K562 (cell line): Measurements from ENCODE around the gene CCT3. TPM values are rescaled to one million over a fixed set of nuclear protein-coding genes. Genes with fewer than 3 reads are reported as not detected.
A peak's percentile ranks its signal among the peaks of the same experiment; 100 is the strongest.

Experiments used
- DPF2 ChIP-seq: fragments of 450-650 bp; IDR thresholded peaks from 2 replicates; pipeline ENCODE4 v1.6.1; 2016
- ELK3 ChIP-seq: fragments of 450-650 bp; formaldehyde crosslinking; IDR thresholded peaks from 2 replicates; pipeline ENCODE4 v1.4.0; 2020; ENCODE audit warnings: mild to moderate bottlenecking
- HDAC2 ChIP-seq: fragments of 450-650 bp; IDR thresholded peaks from 2 replicates; pipeline ENCODE4 v1.6.1; 2016; ENCODE audit warnings: mild to moderate bottlenecking
- MYC ChIP-seq, 2 experiments: fragments of 250-450 bp in 1 of 2; sonication (Bioruptor Pico) in 1 of 2; IDR thresholded peaks; 2 replicates each; pipeline versions ENCODE4 v1.5.1 to v1.6.1; 2012 to 2021; ENCODE audit warnings: low read depth in 2 of 2, borderline replicate concordance in 1 of 2, improper control_type of control experiment in 1 of 2, low read length in 1 of 2, mild to moderate bottlenecking in 1 of 2, moderate library complexity in 1 of 2
- NFRKB ChIP-seq: fragments of 450-650 bp; IDR thresholded peaks from 2 replicates; pipeline ENCODE4 v1.6.1; 2016; ENCODE audit warnings: low read depth
- PREB ChIP-seq: sonication (generic); formaldehyde crosslinking; IDR thresholded peaks from 2 replicates; pipeline ENCODE4 v1.8.1; 2023; ENCODE audit warnings: mild to moderate bottlenecking, missing genetic modification reagents
- PTTG1 ChIP-seq: fragments of 450-650 bp; IDR thresholded peaks from 2 replicates; pipeline ENCODE4 v1.6.1; 2016; ENCODE audit warnings: low read depth, mild to moderate bottlenecking, missing genetic modification characterization, missing compliant biosample characterization
- RCOR1 ChIP-seq, 2 experiments: IDR thresholded peaks; 2 replicates each; pipeline ENCODE4 v1.6.1; 2012; ENCODE audit warnings: low read depth in 2 of 2, low read length in 2 of 2, borderline replicate concordance in 1 of 2, improper control_type of control experiment in 1 of 2
- SMAD3 ChIP-seq: fragments of 450-650 bp; formaldehyde crosslinking; conservative IDR thresholded peaks from 2 replicates; pipeline ENCODE4 v1.4.0; 2020; ENCODE audit warnings: mild to moderate bottlenecking
- TAF7 ChIP-seq: fragments of 450-650 bp; IDR thresholded peaks from 2 replicates; pipeline ENCODE4 v1.6.1; 2016; ENCODE audit warnings: missing genetic modification characterization, missing compliant biosample characterization
- TCFL5 ChIP-seq: fragments of 250-450 bp; sonication (Bioruptor Pico); conservative IDR thresholded peaks from 2 replicates; pipeline ENCODE4 v1.6.1; 2021; ENCODE audit warnings: mild to moderate bottlenecking, moderate library complexity, matching md5 sums
- ZNF217 ChIP-seq: sonication (generic); formaldehyde crosslinking; IDR thresholded peaks from 2 replicates; pipeline ENCODE4 v1.8.0; 2022; ENCODE audit warnings: mild to moderate bottlenecking, missing genetic modification reagents
- polyA plus RNA-seq, 8 experiments: library from polyadenylated mRNA; depleted of rRNA in 4 of 8; stranded (reverse) in 5 of 8; unstranded in 3 of 8; fragments of >200 nt; fragmentation: Nextera tagmentation in 2 of 8; fragmentation: Illumina TruSeq in 1 of 8; extraction: Ambion mirVana in 2 of 8; extraction: Trizol in 1 of 8; gene quantifications; 2 replicates each; pipeline versions ENCODE4 v1.2.1 to v1.2.3, GENCODE V29; 2011 to 2014; ENCODE audit warnings: inconsistent platforms in 1 of 8, missing spikeins in 1 of 8
- total RNA-seq, 7 experiments: library from RNA; depleted of rRNA in 6 of 7; stranded (reverse); fragments of >200 nt in 6 of 7; fragmentation: Illumina TruSeq in 2 of 7; extraction: Trizol in 2 of 7; gene quantifications; 2 replicates each; pipeline versions ENCODE4 v1.2.1 to v1.2.3, GENCODE V29; 2011 to 2021; ENCODE audit warnings: low replicate concordance in 1 of 7
- TF ChIP-seq, protein P1 (sequence below): fragments of 200-400 bp; formaldehyde crosslinking; IDR thresholded peaks from 2 replicates; pipeline ENCODE4 v1.6.1; 2017; ENCODE audit warnings: mild to moderate bottlenecking, low read depth, low read length, moderate library complexity
- TF ChIP-seq, protein P2 (sequence below): conservative IDR thresholded peaks from 2 replicates; pipeline ENCODE4 v1.6.1; 2011; ENCODE audit warnings: low read depth, mild to moderate bottlenecking, low read length; ENCODE audit not compliant: control insufficient read depth
- TF ChIP-seq, protein P3 (sequence below), 2 experiments: fragments of 450-650 bp; IDR thresholded peaks; 2 replicates each; pipeline ENCODE4 v1.6.1; 2016

CCT3 gene
- total and polyA plus RNA-seq, 9 of the 15 experiments (the other 6 are each of a cell fraction or from before 2014, with no cell fraction given) = 475 to 1,167 (median 610) TPM

GRCh38 chr1:156337052-156337887 is 822 bp downstream of the CCT3 start (continued):
- TF ChIP-seq, protein P1, sequence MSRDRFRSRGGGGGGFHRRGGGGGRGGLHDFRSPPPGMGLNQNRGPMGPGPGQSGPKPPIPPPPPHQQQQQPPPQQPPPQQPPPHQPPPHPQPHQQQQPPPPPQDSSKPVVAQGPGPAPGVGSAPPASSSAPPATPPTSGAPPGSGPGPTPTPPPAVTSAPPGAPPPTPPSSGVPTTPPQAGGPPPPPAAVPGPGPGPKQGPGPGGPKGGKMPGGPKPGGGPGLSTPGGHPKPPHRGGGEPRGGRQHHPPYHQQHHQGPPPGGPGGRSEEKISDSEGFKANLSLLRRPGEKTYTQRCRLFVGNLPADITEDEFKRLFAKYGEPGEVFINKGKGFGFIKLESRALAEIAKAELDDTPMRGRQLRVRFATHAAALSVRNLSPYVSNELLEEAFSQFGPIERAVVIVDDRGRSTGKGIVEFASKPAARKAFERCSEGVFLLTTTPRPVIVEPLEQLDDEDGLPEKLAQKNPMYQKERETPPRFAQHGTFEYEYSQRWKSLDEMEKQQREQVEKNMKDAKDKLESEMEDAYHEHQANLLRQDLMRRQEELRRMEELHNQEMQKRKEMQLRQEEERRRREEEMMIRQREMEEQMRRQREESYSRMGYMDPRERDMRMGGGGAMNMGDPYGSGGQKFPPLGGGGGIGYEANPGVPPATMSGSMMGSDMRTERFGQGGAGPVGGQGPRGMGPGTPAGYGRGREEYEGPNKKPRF = no peak
- TF ChIP-seq ELK3 (CRISPR knock-in tag) = no peak
- TF ChIP-seq, protein P2, sequence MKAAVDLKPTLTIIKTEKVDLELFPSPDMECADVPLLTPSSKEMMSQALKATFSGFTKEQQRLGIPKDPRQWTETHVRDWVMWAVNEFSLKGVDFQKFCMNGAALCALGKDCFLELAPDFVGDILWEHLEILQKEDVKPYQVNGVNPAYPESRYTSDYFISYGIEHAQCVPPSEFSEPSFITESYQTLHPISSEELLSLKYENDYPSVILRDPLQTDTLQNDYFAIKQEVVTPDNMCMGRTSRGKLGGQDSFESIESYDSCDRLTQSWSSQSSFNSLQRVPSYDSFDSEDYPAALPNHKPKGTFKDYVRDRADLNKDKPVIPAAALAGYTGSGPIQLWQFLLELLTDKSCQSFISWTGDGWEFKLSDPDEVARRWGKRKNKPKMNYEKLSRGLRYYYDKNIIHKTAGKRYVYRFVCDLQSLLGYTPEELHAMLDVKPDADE = no peak
- no peak for TF ChIP-seq PREB (CRISPR knock-in tag)
- TF ChIP-seq, protein P3, sequence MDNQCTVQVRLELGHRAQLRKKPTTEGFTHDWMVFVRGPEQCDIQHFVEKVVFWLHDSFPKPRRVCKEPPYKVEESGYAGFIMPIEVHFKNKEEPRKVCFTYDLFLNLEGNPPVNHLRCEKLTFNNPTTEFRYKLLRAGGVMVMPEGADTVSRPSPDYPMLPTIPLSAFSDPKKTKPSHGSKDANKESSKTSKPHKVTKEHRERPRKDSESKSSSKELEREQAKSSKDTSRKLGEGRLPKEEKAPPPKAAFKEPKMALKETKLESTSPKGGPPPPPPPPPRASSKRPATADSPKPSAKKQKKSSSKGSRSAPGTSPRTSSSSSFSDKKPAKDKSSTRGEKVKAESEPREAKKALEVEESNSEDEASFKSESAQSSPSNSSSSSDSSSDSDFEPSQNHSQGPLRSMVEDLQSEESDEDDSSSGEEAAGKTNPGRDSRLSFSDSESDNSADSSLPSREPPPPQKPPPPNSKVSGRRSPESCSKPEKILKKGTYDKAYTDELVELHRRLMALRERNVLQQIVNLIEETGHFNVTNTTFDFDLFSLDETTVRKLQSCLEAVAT (IDR thresholded peaks at IDR 0.05) = 0 out of 4 replicates have a peak, but pooled peaks of 1 of the 2 experiments have one; percentile 41
- TF ChIP-seq HDAC2 = peak; percentile 14; the same call in 1 of the 2 replicates
- no peak for TF ChIP-seq ZNF217 (CRISPR knock-in tag)
- no peak for TF ChIP-seq PTTG1 (tag)
- no peak for TF ChIP-seq NFRKB
- 0 out of 2 replicates have a peak, but pooled peaks have one; percentile 34 for TF ChIP-seq DPF2
- 0 out of 4 replicates have a peak, but pooled peaks of 1 of the 2 experiments have one; percentile 33 for TF ChIP-seq RCOR1 (IDR thresholded peaks at IDR 0.05; ENCODE audit: borderline replicate concordance in 1 of 2, low read depth in 2 of 2, low read length in 2 of 2)
- TF ChIP-seq MYC (IDR thresholded peaks at IDR 0.05; ENCODE audit: low read depth, low read length) = no peak
- no peak for TF ChIP-seq MYC (CRISPR knock-in tag; IDR thresholded peaks at IDR 0.05; ENCODE audit: borderline replicate concordance, low read depth)
- TF ChIP-seq SMAD3 = no peak
- TF ChIP-seq TAF7 = no peak
- TF ChIP-seq TCFL5 (CRISPR knock-in tag) = no peak
